ENCODE data around the gene G6PC2. TPM values are rescaled to one million over a fixed set of nuclear protein-coding genes. Genes with fewer than 3 reads are reported as not detected.
"Not testable (repeated sequence)": the region's sequence is repeated elsewhere in the genome, so short reads cannot be mapped to it uniquely, and the experiment has no call there.

Gene G6PC2
- total and polyA plus RNA-seq, 8 donors, result 0.55 TPM; not detected in 7

- intact Hi-C loops (cut with DNase I; ENCODE audit: low total_unique reads), result no loop called here
- H3K27ac ChIP-seq, result no peak overlapping the region
- H3K4me3 ChIP-seq, result no peak overlapping the region
- no peaks in the 10 kb centered on the region for H3K27me3 ChIP-seq
- DNase-seq, result no peak
- H3K36me3 ChIP-seq, result no peaks in the 10 kb centered on the region
- no peaks in the 10 kb centered on the region for H3K4me1 ChIP-seq
- no peaks in the 10 kb centered on the region for H3K9me3 ChIP-seq
- WGBS, 5 donors, result 35 to 68% (median 50%) methylated on average over 3 of the region's 3 CpGs
- TF ChIP-seq POLR2AphosphoS5 (IDR thresholded peaks at IDR 0.05), result no peak
- TF ChIP-seq EP300 (IDR thresholded peaks at IDR 0.05), result no peak
- no peak for TF ChIP-seq POLR2A (IDR thresholded peaks at IDR 0.05)
- TF ChIP-seq CTCF (IDR thresholded peaks at IDR 0.05), result no peak
Observed at GRCh38 chr2:168928113-168928831, 27.2 kb downstream of the G6PC2 start.

DNA sequence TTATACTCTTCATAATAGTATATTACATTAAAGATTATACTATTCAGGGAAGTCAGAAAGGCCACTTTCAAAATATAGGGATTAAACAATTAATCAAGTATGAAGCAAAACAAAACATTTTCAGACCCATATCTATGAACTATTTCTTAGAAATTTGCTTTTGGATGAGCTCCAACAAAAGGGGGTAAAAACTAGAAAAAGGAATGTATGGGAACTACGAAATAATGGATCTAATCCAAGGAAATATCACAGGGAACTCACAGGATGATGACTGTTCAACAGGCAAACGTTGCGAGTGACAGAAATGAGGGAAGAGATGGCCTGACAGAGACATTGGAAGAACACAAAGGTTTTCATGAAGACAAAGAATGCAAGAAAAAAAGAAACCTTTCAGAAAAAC is 27.9 kb downstream of the G6PC2 start:
- TF ChIP-seq EP300 (IDR thresholded peaks at IDR 0.05) (no peak), POLR2A (IDR thresholded peaks at IDR 0.05) (no peak), POLR2AphosphoS5 (IDR thresholded peaks at IDR 0.05) (no peak), CTCF (IDR thresholded peaks at IDR 0.05) (no peak)
- 49 to 59% (median 56%) methylated on average over 3 of the region's 3 CpGs for WGBS, 5 donors
- Histone ChIP-seq H3K9me3 (no peaks in the 10 kb centered on the region), H3K27ac (no peak overlapping the region), H3K4me1 (no peaks in the 10 kb centered on the region), H3K27me3 (no peaks in the 10 kb centered on the region), H3K4me3 (no peak overlapping the region), H3K36me3 (no peaks in the 10 kb centered on the region)
- no peak for DNase-seq
- intact Hi-C loops (cut with DNase I; ENCODE audit: low total_unique reads), result no loop called here

- TF ChIP-seq EP300 (IDR thresholded peaks at IDR 0.05), result no peak
- TF ChIP-seq CTCF (IDR thresholded peaks at IDR 0.05), result no peak
- no peak for TF ChIP-seq POLR2A (IDR thresholded peaks at IDR 0.05)
- no peak for TF ChIP-seq POLR2AphosphoS5 (IDR thresholded peaks at IDR 0.05)
- 17 to 46% (median 33%) methylated on average over 1 of the region's 1 CpG for WGBS, 5 donors
- intact Hi-C loops (cut with DNase I; ENCODE audit: low total_unique reads), result no loop called here
- no peaks in the 10 kb centered on the region for H3K36me3 ChIP-seq
- no peaks in the 10 kb centered on the region for H3K9me3 ChIP-seq
- H3K27me3 ChIP-seq, result no peaks in the 10 kb centered on the region
- no peak overlapping the region for H3K4me3 ChIP-seq
- no peaks in the 10 kb centered on the region for H3K4me1 ChIP-seq
- no peak overlapping the region for H3K27ac ChIP-seq
- peak in 1 of 2 donors; percentile 37 for DNase-seq
Observed at GRCh38 chr2:168930242-168930641, 29.2 kb downstream of the G6PC2 start.

GRCh38 chr2:168932174-168932573 is 31.1 kb downstream of the G6PC2 start:
- H3K9me3 ChIP-seq; H3K27ac ChIP-seq; intact Hi-C loops (cut with DNase I; ENCODE audit: low total_unique reads); H3K4me3 ChIP-seq; H3K27me3 ChIP-seq; H3K4me1 ChIP-seq; DNase-seq; H3K36me3 ChIP-seq: not testable (repeated sequence)
- 92 to 98% (median 97%) methylated on average over 4 of the region's 4 CpGs for WGBS, 5 donors

- DNase-seq, result no peak
- H3K36me3 ChIP-seq, result no peaks in the 10 kb centered on the region
- no peak overlapping the region for H3K27ac ChIP-seq
- TF ChIP-seq EP300 (IDR thresholded peaks at IDR 0.05) (no peak), POLR2A (IDR thresholded peaks at IDR 0.05) (no peak), CTCF (IDR thresholded peaks at IDR 0.05) (no peak), POLR2AphosphoS5 (IDR thresholded peaks at IDR 0.05) (no peak)
- no peaks in the 10 kb centered on the region for H3K4me1 ChIP-seq
- H3K9me3 ChIP-seq, result no peaks in the 10 kb centered on the region
- H3K27me3 ChIP-seq, result no peaks in the 10 kb centered on the region
- H3K4me3 ChIP-seq, result no peak overlapping the region
- 91 to 98% (median 95%) methylated on average over 2 of the region's 2 CpGs for WGBS, 5 donors
- intact Hi-C loops (cut with DNase I; ENCODE audit: low total_unique reads), result no loop called here
Observed at GRCh38 chr2:168934826-168935225, 33.7 kb downstream of the G6PC2 start.

Measured in stomach (tissue), 9 donors.